Osteocyte (in vitro differentiated cells): Measurements from ENCODE around the gene ZNF524. TPM values are rescaled to one million over a fixed set of nuclear protein-coding genes. Genes with fewer than 3 reads are reported as not detected.
A peak's percentile ranks its signal among the peaks of the same experiment; 100 is the strongest.

Source experiments
- DNase-seq: peaks from one replicate; pipeline ENCODE4 v3.0.0; 2021; ENCODE audit warnings: mixed read lengths; ENCODE audit not compliant: unreplicated experiment; ENCODE audit errors: extremely low spot score
- H3K27ac Mint-ChIP-seq: one replicate; pipeline ENCODE4 v1.8.0; 2021; ENCODE audit warnings: mild to moderate bottlenecking, mixed read lengths; ENCODE audit not compliant: unreplicated experiment
- H3K27me3 Mint-ChIP-seq: one replicate; pipeline ENCODE4 v1.8.0; 2021; ENCODE audit warnings: mixed read lengths; ENCODE audit not compliant: unreplicated experiment
- H3K36me3 Mint-ChIP-seq: one replicate; pipeline ENCODE4 v1.8.0; 2021; ENCODE audit warnings: mixed read lengths; ENCODE audit not compliant: unreplicated experiment
- H3K4me1 Mint-ChIP-seq: one replicate; pipeline ENCODE4 v1.8.0; 2021; ENCODE audit warnings: mixed read lengths; ENCODE audit not compliant: unreplicated experiment
- H3K4me3 Mint-ChIP-seq: one replicate; pipeline ENCODE4 v1.8.0; 2021; ENCODE audit warnings: mild to moderate bottlenecking, moderate library complexity, mixed read lengths; ENCODE audit not compliant: unreplicated experiment
- H3K9me3 Mint-ChIP-seq: one replicate; pipeline ENCODE4 v1.8.0; 2021; ENCODE audit warnings: mixed read lengths; ENCODE audit not compliant: unreplicated experiment
- CTCF ChIP-seq: fragments of 200-600 bp; sonication (generic); IDR thresholded peaks from 2 replicates; pipeline ENCODE4 v1.5.0; 2021; ENCODE audit warnings: antibody characterized with exemption, mild to moderate bottlenecking, moderate library complexity
- total RNA-seq: library from RNA; stranded (reverse); gene quantifications from 2 replicates; pipeline ENCODE4 v1.2.1, GENCODE V29; 2021

ZNF524 gene
- total RNA-seq, 1 donor from 2014 or later = 15.5 TPM

- TF ChIP-seq CTCF = no peak
- Mint-ChIP-seq H3K27me3 (no peaks in the 10 kb centered on the region), H3K27ac (peak overlapping the region; percentile 90), H3K4me3 (peak overlapping the region; percentile 91), H3K36me3 (peaks cover 16% of the 10 kb centered on the region), H3K4me1 (peaks cover 13% of the 10 kb centered on the region), H3K9me3 (no peaks in the 10 kb centered on the region)
- no peak for DNase-seq
Observed at GRCh38 chr19:55578761-55579747, 21.0 kb upstream of the ZNF524 start.

GRCh38 chr19:55579766-55580621 is 20.1 kb upstream of the ZNF524 start:
- H3K4me1 Mint-ChIP-seq = peaks cover 17% of the 10 kb centered on the region
- DNase-seq = no peak
- H3K4me3 Mint-ChIP-seq = peak overlapping the region; percentile 91
- no peak for TF ChIP-seq CTCF
- peaks cover 16% of the 10 kb centered on the region for H3K36me3 Mint-ChIP-seq
- H3K9me3 Mint-ChIP-seq = no peaks in the 10 kb centered on the region
- H3K27me3 Mint-ChIP-seq = no peaks in the 10 kb centered on the region
- peak overlapping the region; percentile 90 for H3K27ac Mint-ChIP-seq

- no peak for TF ChIP-seq CTCF
- DNase-seq = peak; percentile 94
- Mint-ChIP-seq H3K27me3 (no peaks in the 10 kb centered on the region), H3K36me3 (peaks cover 16% of the 10 kb centered on the region), H3K9me3 (no peaks in the 10 kb centered on the region), H3K27ac (peak within 1 kb of the TSS; percentile 90), H3K4me3 (peak within 1 kb of the TSS; percentile 91), H3K4me1 (peaks cover 24% of the 10 kb centered on the region)
Observed at GRCh38 chr19:55580628-55581144, 19.4 kb upstream of the ZNF524 start, which contains the start of gene ZNF579. ZNF579 (minus strand) TSS chr19:55580848; CDS start chr19:55579639, 1,209 bp downstream.

- H3K27me3 Mint-ChIP-seq = no peaks in the 10 kb centered on the region
- no peak for TF ChIP-seq CTCF
- peak overlapping the region; percentile 91 for H3K4me3 Mint-ChIP-seq
- no peak for DNase-seq
- peaks cover 13% of the 10 kb centered on the region for H3K36me3 Mint-ChIP-seq
- H3K9me3 Mint-ChIP-seq = no peaks in the 10 kb centered on the region
- H3K4me1 Mint-ChIP-seq = peaks cover 29% of the 10 kb centered on the region
- H3K27ac Mint-ChIP-seq = peak overlapping the region; percentile 63
Observed at GRCh38 chr19:55581145-55581822, 18.8 kb upstream of the ZNF524 start.
